IPS-NIHi7 (cell line): Measurements from ENCODE around the gene ERCC6L.

Source experiments
- DNase-seq: peaks from one replicate; pipeline ENCODE4 v3.0.0; 2012; ENCODE audit warnings: mixed read lengths; ENCODE audit errors: extremely low spot score

ERCC6L gene

DNA sequence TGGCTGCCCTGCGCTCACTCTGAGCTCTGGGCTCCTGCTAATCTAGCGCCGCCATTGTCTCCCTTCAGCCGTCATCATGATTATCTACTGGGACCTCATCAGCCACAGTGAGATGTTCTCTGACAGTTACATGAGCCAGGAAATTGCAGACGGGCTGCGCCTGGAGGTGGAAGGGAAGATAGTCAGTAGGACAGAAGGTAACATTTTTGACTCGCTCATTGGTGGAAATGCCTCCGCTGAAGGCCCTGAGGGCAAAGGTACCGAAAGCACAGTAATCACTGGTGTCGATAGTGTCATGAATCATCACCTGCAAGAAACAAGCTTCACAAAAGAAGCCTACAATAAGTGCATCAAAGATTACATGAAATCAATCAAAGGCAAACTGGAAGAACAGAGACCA, 79.1 kb downstream of the ERCC6L start:
- no peak for DNase-seq

DNA sequence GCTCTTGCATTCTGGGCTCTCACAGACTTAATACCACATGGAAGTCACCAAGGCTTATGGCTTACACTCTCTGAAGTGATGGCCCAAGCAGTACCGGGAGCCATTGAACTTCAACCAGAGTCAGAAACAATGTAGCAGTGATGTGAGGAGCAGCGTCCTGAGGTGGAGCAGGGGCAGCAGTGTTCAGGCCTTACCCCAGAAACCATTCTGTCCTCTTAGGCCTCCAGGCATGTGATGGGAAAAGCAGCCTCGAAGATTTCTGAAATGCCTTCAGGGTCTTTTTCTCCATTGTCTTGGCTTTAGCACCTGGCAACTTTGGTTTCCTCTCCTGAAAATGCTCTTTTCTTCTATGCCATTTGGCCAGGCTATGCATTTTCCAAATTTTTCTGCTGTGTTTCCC, 80.1 kb downstream of the ERCC6L start:
- no peak for DNase-seq
